HepG2 (cell line): Measurements from ENCODE around the gene NINL. TPM values are rescaled to one million over a fixed set of nuclear protein-coding genes. Genes with fewer than 3 reads are reported as not detected.

ENCODE experiments used
- ATAC-seq: fragments of 200-7000 bp; cut with Tn5 transposase; 3 replicates; pipeline ENCODE4 v1.9.1; 2020; ENCODE audit warnings: mild to moderate bottlenecking, moderate library complexity
- BruUV-seq: library from RNA; stranded (reverse); fragments of 400-500 nt; replicated peaks from 2 replicates; lab custom pipeline; 2021; lab: Mats Ljungman, UMichigan
- CTCF ChIA-PET: fragments of 300-600 bp; formaldehyde crosslinking; extraction: SDS; loops from one replicate; lab custom pipeline; 2021; ENCODE audit warnings: low total read pairs, inconsistent platforms, low intra/inter-chr PET ratio; lab: Yijun Ruan, JAX
- POLR2A ChIA-PET: fragments of 350-600 bp; sonication (Branson Sonifier 250); formaldehyde crosslinking; loops from one replicate; lab custom pipeline; 2020; ENCODE audit warnings: antibody characterized with exemption, inconsistent platforms; lab: Yijun Ruan, JAX
- DNase-seq: peaks from one replicate; pipeline ENCODE4 v3.0.0-alpha.2; 2015; ENCODE audit warnings: low spot score
- FAIRE-seq: peaks from 3 replicates; lab custom pipeline; 2011; peaks lifted over from hg19 to GRCh38; lab: Jason Lieb, UNC
- H2AFZ ChIP-seq: one replicate; pipeline ENCODE4 v1.6.1; 2011; ENCODE audit warnings: low read length, inconsistent platforms
- H3K27ac ChIP-seq: fragments of 300-600 bp; 3 replicates; pipeline ENCODE4 v1.8.0; 2011; ENCODE audit warnings: mixed run types, mild to moderate bottlenecking, mixed read lengths, low read length, inconsistent platforms; ENCODE audit not compliant: insufficient read depth; ENCODE audit errors: extremely low read length
- H3K27me3 ChIP-seq, 2 experiments: fragments of 200-600 bp in 1 of 2; 2 replicates in 1 of 2; 3 replicates in 1 of 2; pipeline versions ENCODE4 v1.6.0 to v1.8.0; 2011; ENCODE audit warnings: low read length in 2 of 2, mild to moderate bottlenecking in 2 of 2, moderate library complexity in 2 of 2, inconsistent platforms in 1 of 2; ENCODE audit not compliant: insufficient read depth in 2 of 2, control insufficient read depth in 1 of 2
- H3K36me3 ChIP-seq, 2 experiments: fragments of 200-600 bp in 1 of 2; replicated peaks in 1 of 2; 2 replicates in 1 of 2; 3 replicates in 1 of 2; pipeline versions ENCODE4 v1.5.1 to v1.8.0; 2011; ENCODE audit warnings: low read length in 2 of 2, inconsistent platforms in 1 of 2; ENCODE audit not compliant: insufficient read depth in 2 of 2, control insufficient read depth in 1 of 2
- H3K4me1 ChIP-seq: 2 replicates; pipeline ENCODE4 v1.5.1; 2012; ENCODE audit warnings: low read length, inconsistent platforms; ENCODE audit not compliant: insufficient read depth
- H3K4me2 ChIP-seq: 2 replicates; pipeline ENCODE4 v1.6.0; 2011; ENCODE audit warnings: low read depth, low read length, inconsistent platforms
- H3K4me3 ChIP-seq, 3 experiments: fragments of 200-600 bp in 1 of 3; sonication (generic), shearing (Covaris generic) in 1 of 3; replicated peaks in 1 of 3; 2 replicates each; pipeline ENCODE4 v1.5.1; 2011 to 2016; ENCODE audit warnings: low read length in 3 of 3, inconsistent platforms in 2 of 3, low read depth in 2 of 3, mild to moderate bottlenecking in 2 of 3, control low read depth in 1 of 3, mixed read lengths in 1 of 3; ENCODE audit not compliant: insufficient read depth in 1 of 3
- H3K79me2 ChIP-seq: one replicate; pipeline ENCODE4 v1.6.1; 2011; ENCODE audit warnings: low read length, inconsistent platforms; ENCODE audit not compliant: insufficient read depth
- H3K9ac ChIP-seq: 2 replicates; pipeline ENCODE4 v1.6.0; 2011; ENCODE audit warnings: mild to moderate bottlenecking, low read depth, low read length, inconsistent platforms; ENCODE audit not compliant: insufficient read depth
- H3K9me3 ChIP-seq: 2 replicates; pipeline ENCODE4 v1.5.1; 2012; ENCODE audit warnings: mild to moderate bottlenecking, low read length
- H4K20me1 ChIP-seq: 2 replicates; pipeline ENCODE4 v1.6.0; 2011; ENCODE audit warnings: inconsistent platforms, mild to moderate bottlenecking, low read length, moderate library complexity; ENCODE audit not compliant: insufficient read depth
- AGO1 ChIP-seq: fragments of 200-400 bp; formaldehyde crosslinking; IDR thresholded peaks from 2 replicates; pipeline ENCODE4 v1.6.1; 2017; ENCODE audit warnings: mild to moderate bottlenecking, low read depth, low read length, moderate library complexity; ENCODE audit not compliant: poor library complexity, severe bottlenecking
- AGO2 ChIP-seq: fragments of 200-400 bp; formaldehyde crosslinking; optimal IDR thresholded peaks from 2 replicates; pipeline ENCODE3; 2017; ENCODE audit warnings: mild to moderate bottlenecking, low read depth, low read length, moderate library complexity
- AHR ChIP-seq: IDR thresholded peaks from 2 replicates; pipeline ENCODE4 v1.6.1; 2018; ENCODE audit warnings: missing genetic modification reagents, missing compliant biosample characterization
- HNRNPK ChIP-seq: fragments of 200-400 bp; formaldehyde crosslinking; IDR thresholded peaks from 2 replicates; pipeline ENCODE4 v1.6.1; 2018; ENCODE audit warnings: low read length, low read depth, moderate library complexity, mild to moderate bottlenecking; ENCODE audit not compliant: poor library complexity, severe bottlenecking
- HNRNPLL ChIP-seq: fragments of 200-400 bp; formaldehyde crosslinking; IDR thresholded peaks from 2 replicates; pipeline ENCODE4 v1.6.1; 2017; ENCODE audit warnings: mild to moderate bottlenecking, low read depth, low read length; ENCODE audit not compliant: poor library complexity, severe bottlenecking
- IKZF1 ChIP-seq: fragments of 450-650 bp; IDR thresholded peaks from 2 replicates; pipeline ENCODE4 v1.7.1; 2016
- NONO ChIP-seq, 2 experiments: fragments of 450-650 bp in 1 of 2; sonication (generic) in 1 of 2; formaldehyde crosslinking in 1 of 2; IDR thresholded peaks in 1 of 2; conservative IDR thresholded peaks in 1 of 2; 2 replicates each; pipeline versions ENCODE4 v1.6.1 to v1.8.0; 2017 to 2022; ENCODE audit warnings: mild to moderate bottlenecking in 1 of 2, missing genetic modification reagents in 1 of 2, moderate library complexity in 1 of 2
- PCBP1 ChIP-seq: fragments of 200-400 bp; formaldehyde crosslinking; IDR thresholded peaks from 2 replicates; pipeline ENCODE4 v1.6.1; 2017; ENCODE audit warnings: mild to moderate bottlenecking, low read depth, low read length, borderline replicate concordance
- PRPF4 ChIP-seq: fragments of 200-400 bp; formaldehyde crosslinking; IDR thresholded peaks from 2 replicates; pipeline ENCODE4 v1.6.1; 2016; ENCODE audit warnings: low read length, low read depth; ENCODE audit not compliant: poor library complexity, severe bottlenecking
- RBM22 ChIP-seq: fragments of 200-400 bp; formaldehyde crosslinking; optimal IDR thresholded peaks from 2 replicates; pipeline ENCODE3; 2017; ENCODE audit warnings: mild to moderate bottlenecking, low read length, moderate library complexity
- ZSCAN21 ChIP-seq: sonication (generic); formaldehyde crosslinking; IDR thresholded peaks from 2 replicates; pipeline ENCODE4 v1.8.0; 2022; ENCODE audit warnings: mild to moderate bottlenecking, missing genetic modification reagents, moderate library complexity, borderline replicate concordance
- WGBS: methylation state at CpG from one replicate; pipeline ENCODE4 v1.1.6; 2017; ENCODE audit warnings: low lambda C conversion rate; 5-methylcytosine and 5-hydroxymethylcytosine counted together
- in situ Hi-C: cut with HindIII; loops from 2 replicates; pipeline ENCODE4 v1.10.0; 2017; ENCODE audit warnings: low pct_unique_long_range_greater_than_20kb; ENCODE audit not compliant: extremely low pct_ligation_motif_present
- intact Hi-C: fragments of 100-400 bp; cut with micrococcal nuclease; formaldehyde crosslinking; loops from one replicate; pipeline ENCODE4 v1.10.0; 2022; ENCODE audit not compliant: unreplicated experiment
- polyA plus RNA-seq, 8 experiments: library from polyadenylated mRNA; depleted of rRNA in 3 of 8; stranded (reverse) in 7 of 8; unstranded in 1 of 8; fragments of >200 nt; fragmentation: Illumina TruSeq in 4 of 8; extraction: Trizol in 4 of 8; gene quantifications; 2 replicates each; pipeline versions ENCODE4 v1.2.1 to v1.2.3, GENCODE V29; 2011 to 2016; ENCODE audit warnings: low read depth in 4 of 8, missing spikeins in 1 of 8, mixed read lengths in 1 of 8; ENCODE audit not compliant: insufficient read depth in 1 of 8
- total RNA-seq, 5 experiments: library from RNA; depleted of rRNA; stranded (reverse); fragments of >200 nt; fragmentation: Illumina TruSeq; extraction: Trizol; gene quantifications; 2 replicates each; pipeline ENCODE4 v1.2.3, GENCODE V29; 2016; ENCODE audit warnings: low read depth in 1 of 5
- TF ChIP-seq, protein P1 (sequence below): sonication (generic); formaldehyde crosslinking; IDR thresholded peaks from 2 replicates; pipeline ENCODE4 v1.4.0; 2020; ENCODE audit warnings: missing genetic modification reagents

NINL gene
- total and polyA plus RNA-seq, 2 of the 13 experiments (the other 11 are each of a cell fraction or from before 2014, with no cell fraction given): 32.3 to 34.3 TPM

DNA sequence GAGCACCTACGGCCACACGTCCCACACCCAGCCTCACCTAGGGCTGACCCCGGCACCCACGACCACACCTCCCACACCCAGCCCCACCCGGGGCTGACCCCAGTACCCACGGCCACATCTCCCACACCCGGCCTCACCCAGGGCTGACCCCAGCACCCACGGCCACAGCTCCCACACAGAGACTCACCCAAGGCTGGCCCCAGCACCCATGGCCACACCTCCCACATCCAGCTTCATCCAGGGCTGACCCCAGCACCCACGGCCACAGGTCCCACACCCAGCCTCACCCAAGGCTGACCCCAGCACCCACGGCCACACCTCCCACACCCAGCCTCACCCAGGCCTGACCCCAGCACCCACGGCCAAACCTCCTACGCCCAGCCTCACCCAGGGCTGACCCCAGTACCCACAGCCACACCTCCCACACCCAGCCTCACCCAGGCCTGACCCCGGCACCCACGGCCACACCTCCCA lies 36.7 kb downstream of the NINL start:
- no peaks in the 10 kb centered on the region for H3K9me3 ChIP-seq
- no peak overlapping the region for H3K9ac ChIP-seq
- peaks cover 50% of the 10 kb centered on the region for H3K79me2 ChIP-seq
- ATAC-seq (no peak), FAIRE-seq (no peak), DNase-seq (no peak)
- H3K36me3 ChIP-seq: peaks cover 4 to 18% of the 10 kb centered on the region in 2 experiments
- TF ChIP-seq NONO (IDR thresholded peaks at IDR 0.05) (no peak), NONO (CRISPR knock-in tag; conservative IDR thresholded peaks at IDR 0.05) (0 out of 2 replicates have a peak, but pooled peaks have one; percentile 12), RBM22 (peak; percentile 29), PCBP1 (peak; percentile 89; the same call in 1 of the 2 replicates), ZSCAN21 (CRISPR knock-in tag) (peak; percentile 2; the same call in 1 of the 2 replicates), AGO1 (peak; percentile 6), HNRNPK (peak; percentile 53), PRPF4 (no peak), AHR (CRISPR knock-in tag) (no peak), HNRNPLL (peak; percentile 47), AGO2 (peak; percentile 95), IKZF1 (0 out of 2 replicates have a peak, but pooled peaks have one; percentile 21)
- TF ChIP-seq, protein P1, sequence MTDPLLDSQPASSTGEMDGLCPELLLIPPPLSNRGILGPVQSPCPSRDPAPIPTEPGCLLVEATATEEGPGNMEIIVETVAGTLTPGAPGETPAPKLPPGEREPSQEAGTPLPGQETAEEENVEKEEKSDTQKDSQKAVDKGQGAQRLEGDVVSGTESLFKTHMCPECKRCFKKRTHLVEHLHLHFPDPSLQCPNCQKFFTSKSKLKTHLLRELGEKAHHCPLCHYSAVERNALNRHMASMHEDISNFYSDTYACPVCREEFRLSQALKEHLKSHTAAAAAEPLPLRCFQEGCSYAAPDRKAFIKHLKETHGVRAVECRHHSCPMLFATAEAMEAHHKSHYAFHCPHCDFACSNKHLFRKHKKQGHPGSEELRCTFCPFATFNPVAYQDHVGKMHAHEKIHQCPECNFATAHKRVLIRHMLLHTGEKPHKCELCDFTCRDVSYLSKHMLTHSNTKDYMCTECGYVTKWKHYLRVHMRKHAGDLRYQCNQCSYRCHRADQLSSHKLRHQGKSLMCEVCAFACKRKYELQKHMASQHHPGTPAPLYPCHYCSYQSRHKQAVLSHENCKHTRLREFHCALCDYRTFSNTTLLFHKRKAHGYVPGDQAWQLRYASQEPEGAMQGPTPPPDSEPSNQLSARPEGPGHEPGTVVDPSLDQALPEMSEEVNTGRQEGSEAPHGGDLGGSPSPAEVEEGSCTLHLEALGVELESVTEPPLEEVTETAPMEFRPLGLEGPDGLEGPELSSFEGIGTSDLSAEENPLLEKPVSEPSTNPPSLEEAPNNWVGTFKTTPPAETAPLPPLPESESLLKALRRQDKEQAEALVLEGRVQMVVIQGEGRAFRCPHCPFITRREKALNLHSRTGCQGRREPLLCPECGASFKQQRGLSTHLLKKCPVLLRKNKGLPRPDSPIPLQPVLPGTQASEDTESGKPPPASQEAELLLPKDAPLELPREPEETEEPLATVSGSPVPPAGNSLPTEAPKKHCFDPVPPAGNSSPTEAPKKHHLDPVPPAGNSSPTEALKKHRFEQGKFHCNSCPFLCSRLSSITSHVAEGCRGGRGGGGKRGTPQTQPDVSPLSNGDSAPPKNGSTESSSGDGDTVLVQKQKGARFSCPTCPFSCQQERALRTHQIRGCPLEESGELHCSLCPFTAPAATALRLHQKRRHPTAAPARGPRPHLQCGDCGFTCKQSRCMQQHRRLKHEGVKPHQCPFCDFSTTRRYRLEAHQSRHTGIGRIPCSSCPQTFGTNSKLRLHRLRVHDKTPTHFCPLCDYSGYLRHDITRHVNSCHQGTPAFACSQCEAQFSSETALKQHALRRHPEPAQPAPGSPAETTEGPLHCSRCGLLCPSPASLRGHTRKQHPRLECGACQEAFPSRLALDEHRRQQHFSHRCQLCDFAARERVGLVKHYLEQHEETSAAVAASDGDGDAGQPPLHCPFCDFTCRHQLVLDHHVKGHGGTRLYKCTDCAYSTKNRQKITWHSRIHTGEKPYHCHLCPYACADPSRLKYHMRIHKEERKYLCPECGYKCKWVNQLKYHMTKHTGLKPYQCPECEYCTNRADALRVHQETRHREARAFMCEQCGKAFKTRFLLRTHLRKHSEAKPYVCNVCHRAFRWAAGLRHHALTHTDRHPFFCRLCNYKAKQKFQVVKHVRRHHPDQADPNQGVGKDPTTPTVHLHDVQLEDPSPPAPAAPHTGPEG (CRISPR knock-in tag): no peak
- intact Hi-C loops (no loop called here), in situ Hi-C loops (no loop called here)
- H3K4me1 ChIP-seq: peaks cover 74% of the 10 kb centered on the region
- H4K20me1 ChIP-seq: peaks cover 20% of the 10 kb centered on the region; the same call in 1 of the 2 replicates
- no peak overlapping the region for H3K4me3 ChIP-seq
- H2AFZ ChIP-seq: no peak overlapping the region
- no TSS peak for BruUV-seq
- H3K27ac ChIP-seq: no peak overlapping the region
- CTCF ChIA-PET: no interaction called here
- POLR2A ChIA-PET: interaction anchor here (1.4 kb wide), 1 partner anchor 36 kb away, joined by 7 read pairs; no protein-coding TSS in a partner anchor
- 92% methylated on average over 14 of the region's 14 CpGs for WGBS
- no peaks in the 10 kb centered on the region for H3K27me3 ChIP-seq
- H3K4me2 ChIP-seq: no peak overlapping the region
